Measurements from ENCODE around the gene TMPRSS6.

Gene TMPRSS6

DNA sequence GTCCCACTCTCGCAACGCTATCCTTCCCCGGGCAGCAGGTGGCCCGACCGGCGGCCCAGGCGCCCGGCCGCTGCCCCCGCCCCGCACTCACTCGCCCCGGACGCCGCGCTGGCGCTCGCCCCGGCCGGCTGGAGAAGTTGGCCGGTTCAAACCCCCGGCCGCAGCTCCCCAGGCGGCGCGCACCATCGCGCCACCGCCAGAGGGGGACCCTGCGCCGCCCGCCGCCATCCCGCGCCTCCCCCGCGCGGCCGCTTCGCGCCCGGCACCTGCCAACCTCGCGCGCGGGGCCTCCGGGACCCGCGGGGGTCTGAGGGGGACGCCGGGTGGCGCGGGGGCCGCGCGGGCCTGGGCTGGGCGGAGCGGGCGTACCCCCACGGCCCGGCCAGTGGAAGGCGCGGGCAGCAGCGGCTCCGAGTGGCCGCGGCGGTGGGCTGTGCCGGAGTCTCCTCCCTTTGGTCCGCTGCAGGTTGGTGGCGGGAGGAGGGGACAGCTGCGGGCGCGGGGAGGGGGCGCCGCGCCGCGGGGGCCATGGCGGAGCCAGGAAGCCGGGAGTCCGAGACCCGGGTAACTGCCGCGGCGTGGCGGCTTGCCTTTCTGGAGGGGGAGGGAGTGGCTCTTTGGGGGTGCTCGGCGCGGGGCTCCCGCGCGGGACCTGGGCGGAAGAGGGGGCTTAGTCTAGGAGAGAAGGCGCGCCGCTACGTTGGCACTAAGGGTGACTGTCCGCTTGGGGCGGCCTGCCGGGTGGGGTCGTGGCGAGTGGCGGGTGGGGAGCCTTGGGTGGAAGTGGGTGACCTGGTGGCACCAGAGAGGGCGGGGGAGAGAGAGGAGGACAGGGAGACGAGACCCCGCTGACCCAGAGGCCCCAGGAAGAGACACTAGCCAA, 90.0 kb downstream of the TMPRSS6 start, which contains the start of the genes MPST and TST:
Gene MPST (plus strand): TSS at position 434 of the 883 bp plus-strand sequence. CDS start 95 bp downstream, at position 529.
Gene TST (minus strand): TSS at position 139 of the 883 bp plus-strand sequence. CDS start 715 bp downstream, outside the sequence.
- H3K27me3 ChIP-seq (ENCODE audit: low read depth, low read length) = no peaks in the 10 kb centered on the region
- H3K36me3 ChIP-seq (ENCODE audit: control insufficient read depth in 1 of 2, insufficient read depth in 2 of 2, low read length in 2 of 2) = peaks cover 0 to 8% of the 10 kb centered on the region in 2 donors
- H3K4me1 ChIP-seq (ENCODE audit: control insufficient read depth in 1 of 2, insufficient read depth in 2 of 2, low read length in 2 of 2) = peaks cover 19 to 50% of the 10 kb centered on the region in 2 donors
- H3K27ac ChIP-seq (ENCODE audit: low read length) = peak within 1 kb of the TSS; percentile 75
- H3K9me3 ChIP-seq (ENCODE audit: control insufficient read depth in 1 of 2, low read length in 2 of 2) = no peaks in the 10 kb centered on the region
- H3K4me3 ChIP-seq (ENCODE audit: low read depth in 1 of 2, low read length in 2 of 2) = peak within 1 kb of the TSS; percentile 84 to 96

DNA sequence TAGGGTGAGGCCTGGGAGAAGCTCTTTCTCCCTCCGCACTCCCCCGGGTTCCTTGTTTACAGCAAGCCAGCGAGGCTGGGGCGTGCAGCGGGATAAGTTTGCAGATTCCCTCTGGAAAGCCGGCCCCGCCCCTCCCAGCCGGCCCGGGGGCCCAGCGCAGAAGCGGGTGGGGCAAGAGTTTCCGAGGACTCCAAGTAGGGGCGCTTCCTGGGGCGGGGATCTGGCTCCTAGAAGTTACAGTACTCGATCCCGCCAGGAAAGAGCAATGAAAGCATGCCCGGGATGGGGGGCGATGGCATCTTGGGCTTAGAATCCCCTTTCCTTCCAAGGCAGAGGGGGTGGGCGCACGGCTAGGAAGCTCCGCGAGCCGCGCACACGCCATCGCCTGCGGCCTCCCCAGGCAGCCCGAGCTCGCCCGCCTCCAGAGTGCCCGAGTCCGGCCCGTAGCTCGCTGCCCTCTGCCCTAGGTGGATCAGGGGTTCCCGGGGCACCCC, 90.7 kb downstream of the TMPRSS6 start:
- Histone ChIP-seq H3K9me3 (ENCODE audit: control insufficient read depth in 1 of 2, low read length in 2 of 2) (no peaks in the 10 kb centered on the region), H3K4me1 (ENCODE audit: control insufficient read depth in 1 of 2, insufficient read depth in 2 of 2, low read length in 2 of 2) (peaks cover 19 to 53% of the 10 kb centered on the region in 2 donors), H3K27me3 (ENCODE audit: low read depth, low read length) (no peaks in the 10 kb centered on the region), H3K27ac (ENCODE audit: low read length) (peak overlapping the region; percentile 39), H3K36me3 (ENCODE audit: control insufficient read depth in 1 of 2, insufficient read depth in 2 of 2, low read length in 2 of 2) (peaks cover 0 to 1% of the 10 kb centered on the region in 2 donors), H3K4me3 (ENCODE audit: low read depth in 1 of 2, low read length in 2 of 2) (peak overlapping the region; percentile 57 to 79)

DNA sequence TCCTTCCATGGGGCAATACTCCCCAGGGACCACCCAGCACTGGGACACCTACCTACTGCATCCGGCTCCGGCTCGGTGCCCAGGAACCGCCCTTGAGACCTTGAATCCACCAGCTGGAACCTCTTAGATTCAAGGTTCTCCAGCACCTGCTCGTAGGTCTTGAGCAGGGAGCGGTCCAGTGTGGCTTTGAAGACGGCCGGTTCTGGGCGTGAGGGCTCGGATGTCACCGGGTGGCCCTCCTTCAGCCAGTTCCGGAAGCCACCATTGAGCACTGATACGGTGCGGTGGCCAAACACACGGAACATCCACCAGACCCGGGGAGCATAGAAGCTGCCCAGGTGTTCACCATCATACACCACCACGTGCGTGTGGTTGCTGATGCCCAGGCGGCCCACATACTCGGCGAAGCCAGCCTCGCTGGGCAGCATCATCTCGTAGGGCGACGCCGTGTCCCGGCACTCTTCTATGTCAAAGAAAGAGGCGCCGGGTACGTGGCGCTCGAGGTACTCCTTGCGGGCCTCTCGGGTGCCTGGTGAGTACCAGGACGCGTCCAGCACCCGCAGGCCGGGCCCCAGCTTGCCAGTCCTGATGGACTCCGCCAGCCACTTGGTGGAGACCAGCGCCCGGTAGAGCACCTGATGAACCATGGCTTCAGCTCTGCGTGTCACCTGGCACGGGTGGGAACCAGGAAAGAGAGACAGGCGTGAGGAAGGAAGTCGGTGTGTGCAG, 91.3 kb downstream of the TMPRSS6 start:
- no peaks in the 10 kb centered on the region for H3K9me3 ChIP-seq (ENCODE audit: control insufficient read depth in 1 of 2, low read length in 2 of 2)
- no peaks in the 10 kb centered on the region for H3K36me3 ChIP-seq (ENCODE audit: control insufficient read depth in 1 of 2, insufficient read depth in 2 of 2, low read length in 2 of 2)
- peak overlapping the region; percentile 57 to 79 for H3K4me3 ChIP-seq (ENCODE audit: low read depth in 1 of 2, low read length in 2 of 2)
- no peaks in the 10 kb centered on the region for H3K27me3 ChIP-seq (ENCODE audit: low read depth, low read length)
- H3K4me1 ChIP-seq (ENCODE audit: control insufficient read depth in 1 of 2, insufficient read depth in 2 of 2, low read length in 2 of 2) = peaks cover 19 to 53% of the 10 kb centered on the region in 2 donors
- peak overlapping the region; percentile 39 for H3K27ac ChIP-seq (ENCODE audit: low read length)

DNA sequence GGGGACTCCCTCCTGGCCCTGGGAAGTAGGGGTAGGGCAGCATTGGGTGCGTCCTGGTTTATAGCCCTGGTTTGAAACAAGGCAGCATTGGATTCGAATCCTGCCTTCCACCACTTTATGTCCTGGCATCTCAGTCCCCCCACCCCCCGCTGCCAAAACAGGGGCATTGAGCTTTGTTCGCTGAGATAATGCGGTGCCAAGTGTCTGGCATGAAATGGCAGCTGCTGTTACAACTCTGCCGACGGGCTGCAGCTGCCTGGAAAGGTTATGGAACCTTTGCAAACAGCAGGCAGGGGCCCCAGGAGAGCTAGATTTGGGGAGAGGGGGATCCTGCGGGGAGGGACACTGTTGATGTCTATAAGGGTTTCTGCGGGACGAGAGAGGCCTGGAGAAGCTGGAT, 92.2 kb downstream of the TMPRSS6 start:
- Histone ChIP-seq H3K27me3 (ENCODE audit: low read depth, low read length) (no peaks in the 10 kb centered on the region), H3K4me3 (ENCODE audit: low read depth in 1 of 2, low read length in 2 of 2) (peak overlapping the region; percentile 57 to 79), H3K4me1 (ENCODE audit: control insufficient read depth in 1 of 2, insufficient read depth in 2 of 2, low read length in 2 of 2) (peaks cover 14 to 53% of the 10 kb centered on the region in 2 donors), H3K9me3 (ENCODE audit: control insufficient read depth in 1 of 2, low read length in 2 of 2) (no peaks in the 10 kb centered on the region), H3K27ac (ENCODE audit: low read length) (peak overlapping the region; percentile 23), H3K36me3 (ENCODE audit: control insufficient read depth in 1 of 2, insufficient read depth in 2 of 2, low read length in 2 of 2) (no peaks in the 10 kb centered on the region)

DNA sequence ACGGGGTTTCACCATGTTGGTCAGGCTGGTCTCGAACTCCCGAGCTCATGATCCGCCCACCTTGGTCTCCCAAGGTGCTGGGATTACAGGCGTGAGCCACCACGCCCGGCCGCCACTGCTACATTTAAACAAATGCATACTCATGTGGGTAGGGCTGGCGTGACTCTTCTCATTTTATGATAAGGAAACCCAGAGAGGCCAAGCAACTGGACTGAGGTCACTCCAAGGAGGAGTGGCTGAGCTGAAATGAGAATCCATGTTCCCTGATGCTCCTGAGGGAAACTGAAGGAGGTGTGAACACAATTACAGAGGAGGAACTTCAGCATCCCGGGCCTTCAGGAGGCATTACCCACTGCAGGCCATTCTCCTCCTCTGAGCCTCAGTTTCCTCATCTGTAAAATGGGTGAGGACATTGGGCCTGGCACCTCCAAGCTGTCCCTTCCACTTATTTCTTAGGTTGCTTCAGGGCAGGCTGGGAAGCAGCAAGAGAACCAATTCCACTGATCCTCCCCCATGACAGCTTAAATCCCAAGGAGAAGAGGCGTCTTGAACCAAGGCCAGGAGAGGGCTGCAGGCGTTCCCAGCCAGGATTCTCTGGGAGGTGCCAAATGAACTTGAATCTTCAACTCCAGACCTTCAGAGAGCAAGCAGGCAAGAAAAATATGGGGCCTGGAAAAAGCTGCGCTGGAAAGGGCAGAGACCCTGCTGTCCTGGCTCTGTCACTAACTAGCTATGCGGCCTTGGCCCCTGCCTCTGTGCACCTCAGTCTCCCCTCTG, 93.2 kb downstream of the TMPRSS6 start:
- Histone ChIP-seq H3K4me1 (ENCODE audit: control insufficient read depth in 1 of 2, insufficient read depth in 2 of 2, low read length in 2 of 2) (peaks cover 13 to 50% of the 10 kb centered on the region in 2 donors), H3K9me3 (ENCODE audit: control insufficient read depth in 1 of 2, low read length in 2 of 2) (no peaks in the 10 kb centered on the region), H3K4me3 (ENCODE audit: low read depth in 1 of 2, low read length in 2 of 2) (no peak overlapping the region), H3K36me3 (ENCODE audit: control insufficient read depth in 1 of 2, insufficient read depth in 2 of 2, low read length in 2 of 2) (no peaks in the 10 kb centered on the region), H3K27me3 (ENCODE audit: low read depth, low read length) (no peaks in the 10 kb centered on the region), H3K27ac (ENCODE audit: low read length) (peak overlapping the region; percentile 23)

DNA sequence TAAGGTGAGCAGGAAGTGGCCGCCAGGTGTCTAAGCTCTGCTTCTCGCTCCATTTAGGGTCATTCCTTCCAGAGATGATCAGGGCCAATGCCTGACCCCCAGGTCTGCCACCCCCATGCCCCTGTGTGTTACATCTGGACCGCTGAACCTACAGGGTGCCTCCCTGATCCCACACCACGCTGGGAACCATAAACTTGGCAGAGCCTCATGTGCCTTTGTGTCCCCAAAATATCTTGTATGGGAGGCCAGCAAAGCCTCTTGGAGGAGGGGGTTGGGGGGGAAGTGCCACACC, 94.0 kb downstream of the TMPRSS6 start:
- Histone ChIP-seq H3K4me1 (ENCODE audit: control insufficient read depth in 1 of 2, insufficient read depth in 2 of 2, low read length in 2 of 2) (peaks cover 13 to 46% of the 10 kb centered on the region in 2 donors), H3K27me3 (ENCODE audit: low read depth, low read length) (no peaks in the 10 kb centered on the region), H3K27ac (ENCODE audit: low read length) (no peak overlapping the region), H3K36me3 (ENCODE audit: control insufficient read depth in 1 of 2, insufficient read depth in 2 of 2, low read length in 2 of 2) (no peaks in the 10 kb centered on the region), H3K9me3 (ENCODE audit: control insufficient read depth in 1 of 2, low read length in 2 of 2) (no peaks in the 10 kb centered on the region), H3K4me3 (ENCODE audit: low read depth in 1 of 2, low read length in 2 of 2) (no peak overlapping the region)

Measured in muscle layer of duodenum (tissue), 2 donors.